GM12872 (cell line): Measurements from ENCODE around the gene PTTG1.

Source experiments
- TF ChIP-seq, protein P1 (sequence below): IDR thresholded peaks from 3 replicates; pipeline ENCODE4 v1.5.1; 2011; ENCODE audit warnings: low read depth, mild to moderate bottlenecking, low read length, moderate library complexity; ENCODE audit not compliant: insufficient read depth

Gene PTTG1

DNA sequence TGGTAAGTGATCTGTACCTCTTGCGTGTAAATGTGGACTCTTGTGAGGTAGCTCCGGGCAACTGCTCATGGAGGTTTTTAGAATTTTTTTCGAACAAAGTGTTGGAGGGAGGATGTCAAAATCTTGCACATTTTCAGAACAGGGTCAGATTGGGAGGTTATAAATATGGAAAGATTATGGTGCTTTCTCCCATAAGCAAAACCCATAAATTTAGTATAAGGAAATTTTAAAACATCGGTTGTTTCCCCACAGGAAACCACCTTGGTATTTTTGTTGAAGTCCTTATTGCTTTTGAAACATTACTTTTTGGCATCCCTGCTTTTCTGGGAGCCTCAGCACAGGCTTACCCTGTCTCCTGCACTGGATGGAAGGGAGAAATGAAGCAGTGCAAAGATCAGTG, 33.9 kb downstream of the PTTG1 start:
- TF ChIP-seq, protein P1, sequence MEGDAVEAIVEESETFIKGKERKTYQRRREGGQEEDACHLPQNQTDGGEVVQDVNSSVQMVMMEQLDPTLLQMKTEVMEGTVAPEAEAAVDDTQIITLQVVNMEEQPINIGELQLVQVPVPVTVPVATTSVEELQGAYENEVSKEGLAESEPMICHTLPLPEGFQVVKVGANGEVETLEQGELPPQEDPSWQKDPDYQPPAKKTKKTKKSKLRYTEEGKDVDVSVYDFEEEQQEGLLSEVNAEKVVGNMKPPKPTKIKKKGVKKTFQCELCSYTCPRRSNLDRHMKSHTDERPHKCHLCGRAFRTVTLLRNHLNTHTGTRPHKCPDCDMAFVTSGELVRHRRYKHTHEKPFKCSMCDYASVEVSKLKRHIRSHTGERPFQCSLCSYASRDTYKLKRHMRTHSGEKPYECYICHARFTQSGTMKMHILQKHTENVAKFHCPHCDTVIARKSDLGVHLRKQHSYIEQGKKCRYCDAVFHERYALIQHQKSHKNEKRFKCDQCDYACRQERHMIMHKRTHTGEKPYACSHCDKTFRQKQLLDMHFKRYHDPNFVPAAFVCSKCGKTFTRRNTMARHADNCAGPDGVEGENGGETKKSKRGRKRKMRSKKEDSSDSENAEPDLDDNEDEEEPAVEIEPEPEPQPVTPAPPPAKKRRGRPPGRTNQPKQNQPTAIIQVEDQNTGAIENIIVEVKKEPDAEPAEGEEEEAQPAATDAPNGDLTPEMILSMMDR, result no peak

DNA sequence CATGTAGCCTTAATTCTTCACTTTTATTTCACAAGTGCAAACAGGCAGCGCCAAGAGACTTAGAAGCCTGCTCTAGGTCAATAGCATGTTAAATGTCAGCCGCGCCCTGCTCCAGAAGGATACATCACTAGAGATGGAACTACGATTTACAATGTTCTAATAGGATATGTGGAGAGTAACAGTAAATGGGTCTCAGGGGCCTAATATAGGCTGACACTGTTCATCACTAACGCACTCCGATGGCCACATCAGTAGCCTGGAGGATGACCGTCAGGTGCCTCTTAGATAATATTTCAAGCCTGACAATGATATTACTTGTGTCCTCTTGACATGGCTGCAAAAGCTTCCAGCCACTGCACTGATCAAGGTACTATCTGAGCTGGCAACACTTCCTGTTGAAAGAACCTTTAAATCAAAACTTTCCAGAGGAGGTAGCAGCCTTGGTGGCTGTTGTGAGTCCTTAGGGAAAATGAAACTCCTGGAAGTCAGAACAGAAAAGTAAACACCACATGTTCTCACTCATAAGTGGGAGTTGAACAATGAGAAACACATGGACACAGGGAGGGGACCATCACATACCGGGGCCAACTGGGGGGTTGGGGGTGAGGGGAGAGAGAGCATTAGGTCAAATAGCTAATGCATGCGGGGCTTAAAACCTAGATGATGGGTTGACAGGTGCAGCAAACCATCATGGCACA, 35.0 kb downstream of the PTTG1 start:
- TF ChIP-seq, protein P1, result no peak

DNA sequence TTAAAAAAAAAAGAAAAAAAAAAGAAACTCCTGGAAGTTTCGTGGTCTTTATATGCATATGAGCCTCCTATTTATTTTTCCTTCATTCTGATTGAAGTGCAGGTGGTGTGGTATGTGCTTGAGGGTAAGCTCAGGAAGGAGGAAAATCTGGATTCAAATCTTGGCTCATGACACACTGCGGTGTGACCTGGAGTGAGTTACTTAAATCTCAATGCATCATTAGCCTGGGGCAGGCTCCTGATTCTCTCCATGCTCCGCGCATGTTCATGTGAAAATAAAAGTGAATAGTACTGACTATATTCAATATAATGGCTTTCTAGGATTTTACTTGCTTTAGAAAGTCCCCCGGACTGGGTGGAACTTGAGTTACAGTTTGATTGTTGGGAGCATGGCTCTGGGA, 35.6 kb downstream of the PTTG1 start:
- TF ChIP-seq, protein P1, result no peak

GRCh38 chr5:160458806-160459800, 37.4 kb downstream of the PTTG1 start:
- TF ChIP-seq, protein P1, result no peak

DNA sequence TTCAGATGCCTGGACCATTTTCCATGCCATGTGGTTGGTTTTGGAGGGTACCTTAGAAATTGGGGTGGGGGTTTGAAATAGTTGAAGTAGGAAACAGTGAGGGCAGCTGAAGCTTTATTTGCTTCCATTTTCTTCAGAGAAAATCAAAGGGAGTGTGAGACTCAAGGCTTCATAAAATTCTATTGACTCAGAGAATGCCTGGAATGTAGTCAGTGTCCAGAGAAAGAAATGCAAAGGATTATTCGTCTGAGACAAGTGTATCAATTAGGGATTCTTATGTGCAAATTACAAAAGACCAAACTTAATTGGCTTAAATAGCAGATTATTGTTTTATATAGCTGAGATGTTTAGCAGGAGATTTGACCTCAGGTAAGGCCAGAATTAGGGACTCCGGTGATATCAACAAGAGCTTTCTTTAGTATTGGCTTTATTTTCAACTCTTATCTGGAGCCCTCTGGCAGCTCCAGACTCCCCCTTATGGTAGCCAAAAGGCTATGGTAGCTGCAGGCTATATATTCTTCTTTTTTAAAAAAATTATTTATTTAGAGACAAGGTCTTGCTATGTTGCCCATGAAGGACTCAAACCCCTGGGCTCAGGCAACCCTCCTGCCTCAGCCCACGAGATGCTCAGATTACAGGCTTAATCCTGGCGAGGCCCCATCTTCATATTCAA, 38.9 kb downstream of the PTTG1 start:
- TF ChIP-seq, protein P1, result peak; percentile 18; the same call in 1 of the 3 replicates

GRCh38 chr5:160461378-160461777, 39.7 kb downstream of the PTTG1 start:
- TF ChIP-seq, protein P1, result no peak

GRCh38 chr5:160462167-160462566, 40.5 kb downstream of the PTTG1 start:
- TF ChIP-seq, protein P1, result no peak
